H9 (cell line): Measurements from ENCODE around the gene PLA2G5. TPM values are rescaled to one million over a fixed set of nuclear protein-coding genes. Genes with fewer than 3 reads are reported as not detected.

ENCODE experiments used
- DNase-seq: peaks from one replicate; pipeline ENCODE4 v3.0.0-alpha.2; 2017
- H2AFZ ChIP-seq: one replicate; pipeline ENCODE4 v1.6.1; 2013; ENCODE audit warnings: mild to moderate bottlenecking, low read length, control low read depth, moderate library complexity
- H2AK5ac ChIP-seq: 2 replicates; pipeline ENCODE4 v1.6.1; 2013; ENCODE audit warnings: low read length, control low read depth, mixed read lengths; ENCODE audit not compliant: insufficient read length
- H2BK120ac ChIP-seq: one replicate; pipeline ENCODE4 v1.6.1; 2013; ENCODE audit warnings: low read depth, mild to moderate bottlenecking, low read length, control low read depth, inconsistent platforms; ENCODE audit not compliant: poor library complexity, severe bottlenecking
- H2BK12ac ChIP-seq: 2 replicates; pipeline ENCODE4 v1.6.1; 2013; ENCODE audit warnings: low read length, control low read depth, mixed read lengths, low read depth; ENCODE audit not compliant: insufficient read length
- H2BK15ac ChIP-seq: 2 replicates; pipeline ENCODE4 v1.6.1; 2013; ENCODE audit warnings: low read depth, low read length, control low read depth
- H2BK20ac ChIP-seq: one replicate; pipeline ENCODE4 v1.6.1; 2013; ENCODE audit warnings: low read depth, mild to moderate bottlenecking, low read length, control low read depth, inconsistent platforms; ENCODE audit not compliant: poor library complexity, severe bottlenecking
- H2BK5ac ChIP-seq: 2 replicates; pipeline ENCODE4 v1.6.1; 2013; ENCODE audit warnings: low read length, control low read depth, mixed read lengths; ENCODE audit not compliant: insufficient read length
- H3K14ac ChIP-seq: 2 replicates; pipeline ENCODE4 v1.6.1; 2013; ENCODE audit warnings: low read length, control low read depth; ENCODE audit not compliant: insufficient read depth
- H3K18ac ChIP-seq: 2 replicates; pipeline ENCODE4 v1.6.1; 2013; ENCODE audit warnings: low read depth, mild to moderate bottlenecking, mixed read lengths, low read length, control low read depth; ENCODE audit not compliant: insufficient read length
- H3K23ac ChIP-seq: 2 replicates; pipeline ENCODE4 v1.6.1; 2013; ENCODE audit warnings: low read length, control low read depth, mixed read lengths, low read depth; ENCODE audit not compliant: insufficient read length
- H3K23me2 ChIP-seq: 2 replicates; pipeline ENCODE4 v1.6.1; 2013; ENCODE audit warnings: low read depth, mild to moderate bottlenecking, mixed read lengths, low read length, control low read depth; ENCODE audit not compliant: insufficient read length, poor library complexity, severe bottlenecking
- H3K27ac ChIP-seq: 2 replicates; pipeline ENCODE4 v1.5.1; 2013; ENCODE audit warnings: low read length, control low read depth, mixed read lengths, low read depth; ENCODE audit not compliant: insufficient read length
- H3K27me3 ChIP-seq: 2 replicates; pipeline ENCODE4 v1.6.1; 2013; ENCODE audit warnings: low read length, control low read depth, inconsistent platforms; ENCODE audit not compliant: insufficient read depth
- H3K4ac ChIP-seq: 2 replicates; pipeline ENCODE4 v1.6.1; 2013; ENCODE audit warnings: low read depth, mild to moderate bottlenecking, control low read depth, inconsistent platforms, low read length, moderate library complexity
- H3K4me1 ChIP-seq: 2 replicates; pipeline ENCODE4 v1.6.1; 2013; ENCODE audit warnings: low read length, control low read depth, inconsistent platforms; ENCODE audit not compliant: insufficient read depth
- H3K4me2 ChIP-seq: 2 replicates; pipeline ENCODE4 v1.6.1; 2013; ENCODE audit warnings: low read length, control low read depth, mixed read lengths; ENCODE audit not compliant: insufficient read length, insufficient read depth
- H3K56ac ChIP-seq: 2 replicates; pipeline ENCODE4 v1.6.1; 2013; ENCODE audit warnings: low read depth, mild to moderate bottlenecking, mixed read lengths, low read length, control low read depth; ENCODE audit not compliant: insufficient read length
- H3K79me1 ChIP-seq: 2 replicates; pipeline ENCODE4 v1.6.1; 2013; ENCODE audit warnings: low read depth, mild to moderate bottlenecking, moderate library complexity, low read length, control low read depth, inconsistent platforms; ENCODE audit not compliant: insufficient read depth, poor library complexity, severe bottlenecking
- H3K79me2 ChIP-seq: 2 replicates; pipeline ENCODE4 v1.6.1; 2013; ENCODE audit warnings: low read length, control low read depth, inconsistent platforms; ENCODE audit not compliant: insufficient read depth
- H3K9ac ChIP-seq: 2 replicates; pipeline ENCODE4 v1.6.1; 2013; ENCODE audit warnings: low read length, control low read depth, mixed read lengths; ENCODE audit not compliant: insufficient read length; ENCODE audit errors: extremely low read depth
- H3K9me3 ChIP-seq: one replicate; pipeline ENCODE4 v1.6.1; 2013; ENCODE audit warnings: low read depth, low read length, inconsistent platforms; ENCODE audit not compliant: control insufficient read depth
- H3T11ph ChIP-seq: one replicate; pipeline ENCODE4 v1.6.1; 2013; ENCODE audit warnings: mild to moderate bottlenecking, low read length, control low read depth, inconsistent platforms
- H4K20me1 ChIP-seq: one replicate; pipeline ENCODE4 v1.6.1; 2013; ENCODE audit not compliant: control insufficient read depth, insufficient read length, insufficient read depth
- H4K5ac ChIP-seq: 2 replicates; pipeline ENCODE4 v1.6.1; 2013; ENCODE audit warnings: low read depth, mild to moderate bottlenecking, mixed read lengths, low read length, control low read depth; ENCODE audit not compliant: insufficient read length
- H4K8ac ChIP-seq: replicated peaks from 2 replicates; pipeline ENCODE4 v1.6.1; 2013; ENCODE audit warnings: low read length, control low read depth, mixed read lengths, low read depth; ENCODE audit not compliant: insufficient read length
- H4K91ac ChIP-seq: 2 replicates; pipeline ENCODE4 v1.6.1; 2013; ENCODE audit warnings: low read depth, mild to moderate bottlenecking, moderate library complexity, mixed read lengths, low read length, control low read depth; ENCODE audit not compliant: insufficient read length
- H3K27ac Mint-ChIP-seq, 3 experiments: 2 replicates in 2 of 3; 3 replicates in 1 of 3; pipeline ENCODE4 v1.8.0; 2020 to 2021; ENCODE audit warnings: mixed read lengths in 3 of 3, mild to moderate bottlenecking in 1 of 3, moderate library complexity in 1 of 3
- H3K27me3 Mint-ChIP-seq: 2 replicates; pipeline ENCODE4 v1.8.0; 2021; ENCODE audit warnings: low read depth, mild to moderate bottlenecking, moderate library complexity, mixed read lengths
- H3K36me3 Mint-ChIP-seq, 3 experiments: 2 replicates in 2 of 3; 3 replicates in 1 of 3; pipeline ENCODE4 v1.8.0; 2020 to 2021; ENCODE audit warnings: low read depth in 3 of 3, mixed read lengths in 3 of 3; ENCODE audit not compliant: insufficient read depth in 1 of 3
- H3K4me1 Mint-ChIP-seq, 2 experiments: 2 replicates each; pipeline ENCODE4 v1.8.0; 2020; ENCODE audit warnings: mixed read lengths in 2 of 2
- H3K4me3 Mint-ChIP-seq, 2 experiments: 2 replicates in 1 of 2; 3 replicates in 1 of 2; pipeline ENCODE4 v1.8.0; 2020 to 2021; ENCODE audit warnings: mild to moderate bottlenecking in 2 of 2, mixed read lengths in 2 of 2, moderate library complexity in 1 of 2
- H3K9me3 Mint-ChIP-seq, 2 experiments: 2 replicates in 1 of 2; 3 replicates in 1 of 2; pipeline ENCODE4 v1.8.0; 2020; ENCODE audit warnings: mild to moderate bottlenecking in 2 of 2, mixed read lengths in 2 of 2, moderate library complexity in 1 of 2
- CTCF ChIP-seq: fragments of 200-600 bp; sonication (generic); conservative IDR thresholded peaks from 3 replicates; pipeline ENCODE4 v1.8.0; 2021; ENCODE audit warnings: antibody characterized with exemption, mild to moderate bottlenecking
- WGBS: extraction: QIAGEN DNeasy Blood & Tissue Kit; methylation state at CpG from one replicate; pipeline ENCODE4 v1.1.7; 2013; ENCODE audit warnings: missing lambda C conversion rate, low lambda C conversion rate, mixed read lengths; ENCODE audit not compliant: insufficient read length; ENCODE audit errors: extremely low coverage; 5-methylcytosine and 5-hydroxymethylcytosine counted together
- total RNA-seq: library from RNA; stranded (reverse); gene quantifications from 2 replicates; pipeline ENCODE4 v1.2.1, GENCODE V29; 2021

Gene PLA2G5
- total RNA-seq, 1 experiment from 2014 or later: not detected

- no peak overlapping the region for H3K27ac ChIP-seq
- peaks cover 5% of the 10 kb centered on the region for H3K27me3 Mint-ChIP-seq
- H3K9ac ChIP-seq: no peak overlapping the region
- no peak overlapping the region for H2AK5ac ChIP-seq
- no peak overlapping the region for H3K27ac Mint-ChIP-seq
- no peaks in the 10 kb centered on the region for H3K4me1 ChIP-seq
- H4K8ac ChIP-seq: no peak overlapping the region
- no peak overlapping the region for H2AFZ ChIP-seq
- H3K4me2 ChIP-seq: no peak overlapping the region
- no peaks in the 10 kb centered on the region for H3K36me3 Mint-ChIP-seq
- H3T11ph ChIP-seq: no peak overlapping the region
- no CpG with 5 or more reads among the region's 6 CpGs for WGBS
- H2BK12ac ChIP-seq: no peak overlapping the region
- H3K4me3 Mint-ChIP-seq: no peak overlapping the region
- no peak overlapping the region for H3K18ac ChIP-seq
- H3K9me3 ChIP-seq: no peaks in the 10 kb centered on the region
- H2BK20ac ChIP-seq: no peak overlapping the region
- no peak overlapping the region for H2BK5ac ChIP-seq
- no peak overlapping the region for H3K56ac ChIP-seq
- peaks cover 0 to 4% of the 10 kb centered on the region in 2 experiments; a peak in 1 of 4 replicates for H3K4me1 Mint-ChIP-seq
- no peak for TF ChIP-seq CTCF
- no peak overlapping the region for H4K91ac ChIP-seq
- no peak overlapping the region for H3K23ac ChIP-seq
- no peak overlapping the region for H4K5ac ChIP-seq
- H3K4ac ChIP-seq: no peak overlapping the region
- no peaks in the 10 kb centered on the region for H3K79me1 ChIP-seq
- no peak overlapping the region for H2BK120ac ChIP-seq
- H3K14ac ChIP-seq: no peak overlapping the region
- DNase-seq: no peak
- no peaks in the 10 kb centered on the region for H3K79me2 ChIP-seq
- H4K20me1 ChIP-seq: no peaks in the 10 kb centered on the region
- no peaks in the 10 kb centered on the region; a peak in 1 of 5 replicates for H3K9me3 Mint-ChIP-seq
- H3K27me3 ChIP-seq: no peaks in the 10 kb centered on the region
- H3K23me2 ChIP-seq: no peaks in the 10 kb centered on the region
- H2BK15ac ChIP-seq: no peak overlapping the region
These were observed 68.4 kb downstream of the PLA2G5 start for GRCh38 chr1:20138346-20138745.
